Ovary (tissue), 3 donors: ENCODE measurements around the gene SLCO2B1.

Experiments used
- POLR2A ChIP-seq: fragments of 450-650 bp; IDR thresholded peaks from one replicate; pipeline ENCODE4 v1.6.1; 2017; ENCODE audit warnings: antibody characterized with exemption, mild to moderate bottlenecking, moderate library complexity
- TF ChIP-seq, protein P1 (sequence below), 3 donors: fragments of 450-650 bp in 2 of 3; fragments of 200-600 bp in 1 of 3; IDR thresholded peaks; one replicate each; pipeline versions ENCODE4 v1.5.1 to v1.8.0; 2016 to 2022; ENCODE audit warnings: antibody characterized with exemption in 3 of 3, mild to moderate bottlenecking in 1 of 3
- donor health status: DM: no; HTN: no; CAD: no.

- TF ChIP-seq, protein P1, sequence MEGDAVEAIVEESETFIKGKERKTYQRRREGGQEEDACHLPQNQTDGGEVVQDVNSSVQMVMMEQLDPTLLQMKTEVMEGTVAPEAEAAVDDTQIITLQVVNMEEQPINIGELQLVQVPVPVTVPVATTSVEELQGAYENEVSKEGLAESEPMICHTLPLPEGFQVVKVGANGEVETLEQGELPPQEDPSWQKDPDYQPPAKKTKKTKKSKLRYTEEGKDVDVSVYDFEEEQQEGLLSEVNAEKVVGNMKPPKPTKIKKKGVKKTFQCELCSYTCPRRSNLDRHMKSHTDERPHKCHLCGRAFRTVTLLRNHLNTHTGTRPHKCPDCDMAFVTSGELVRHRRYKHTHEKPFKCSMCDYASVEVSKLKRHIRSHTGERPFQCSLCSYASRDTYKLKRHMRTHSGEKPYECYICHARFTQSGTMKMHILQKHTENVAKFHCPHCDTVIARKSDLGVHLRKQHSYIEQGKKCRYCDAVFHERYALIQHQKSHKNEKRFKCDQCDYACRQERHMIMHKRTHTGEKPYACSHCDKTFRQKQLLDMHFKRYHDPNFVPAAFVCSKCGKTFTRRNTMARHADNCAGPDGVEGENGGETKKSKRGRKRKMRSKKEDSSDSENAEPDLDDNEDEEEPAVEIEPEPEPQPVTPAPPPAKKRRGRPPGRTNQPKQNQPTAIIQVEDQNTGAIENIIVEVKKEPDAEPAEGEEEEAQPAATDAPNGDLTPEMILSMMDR (IDR thresholded peaks at IDR 0.05) = no peak
- no peak for TF ChIP-seq POLR2A
Observed at GRCh38 chr11:75158696-75159150, 7.8 kb downstream of the SLCO2B1 start.
